GM12878 (cell line): ENCODE data around the gene MAPKAP1. TPM values are rescaled to one million over a fixed set of nuclear protein-coding genes. Genes with fewer than 3 reads are reported as not detected.

Source experiments
- ATAC-seq: fragments of 200-7000 bp; cut with Tn5 transposase; 3 replicates; pipeline ENCODE4 v1.9.1; 2020; ENCODE audit warnings: mild to moderate bottlenecking, moderate library complexity
- BruUV-seq: library from RNA; stranded (reverse); fragments of 400-500 nt; replicated peaks from 2 replicates; lab custom pipeline; 2021; lab: Mats Ljungman, UMichigan
- CTCF ChIA-PET: fragments of 300-600 bp; sonication (Branson Sonifier 250); formaldehyde crosslinking; extraction: SDS; loops from one replicate; lab custom pipeline; 2021; ENCODE audit warnings: inconsistent platforms; lab: Yijun Ruan, JAX
- POLR2A ChIA-PET: fragments of 350-600 bp; formaldehyde crosslinking; extraction: SDS; loops from one replicate; lab custom pipeline; 2021; ENCODE audit warnings: inconsistent platforms; lab: Charles Lee
- RAD21 ChIA-PET: fragments of 300-600 bp; sonication (Branson Sonifier 250); formaldehyde crosslinking; loops from one replicate; lab custom pipeline; 2023; ENCODE audit warnings: antibody characterized with exemption; ENCODE audit not compliant: unreplicated experiment; lab: Charles Lee
- SMC1A ChIA-PET: fragments of 300-600 bp; sonication (Branson Sonifier 250); formaldehyde crosslinking; loops from one replicate; lab custom pipeline; 2023; ENCODE audit not compliant: unreplicated experiment, uncharacterized antibody; lab: Charles Lee
- DNase-seq: peaks from one replicate; pipeline ENCODE4 v3.0.0-alpha.2; 2011; ENCODE audit warnings: low read depth, low spot score
- FAIRE-seq: peaks from 3 replicates; lab custom pipeline; 2011; peaks lifted over from hg19 to GRCh38; lab: Jason Lieb, UNC
- H2AFZ ChIP-seq: 2 replicates; pipeline ENCODE4 v1.6.0; 2011; ENCODE audit warnings: low read depth, low read length, control low read depth; ENCODE audit not compliant: control insufficient read depth
- H3K27ac ChIP-seq: 2 replicates; pipeline ENCODE4 v1.5.1; 2011; ENCODE audit warnings: control low read depth; ENCODE audit not compliant: control insufficient read depth, insufficient read depth
- H3K27me3 ChIP-seq, 2 experiments: replicated peaks in 1 of 2; 2 replicates each; pipeline versions ENCODE4 v1.6.0 to v1.6.1; 2011; ENCODE audit warnings: low read length in 1 of 2; ENCODE audit not compliant: control insufficient read depth in 2 of 2, insufficient read depth in 2 of 2
- H3K36me3 ChIP-seq, 2 experiments: 2 replicates each; pipeline ENCODE4 v1.5.1; 2011; ENCODE audit warnings: low read length in 1 of 2; ENCODE audit not compliant: control insufficient read depth in 2 of 2, insufficient read depth in 2 of 2
- H3K4me1 ChIP-seq: 2 replicates; pipeline ENCODE4 v1.6.1; 2011; ENCODE audit warnings: mild to moderate bottlenecking, low read length, moderate library complexity, mixed read lengths; ENCODE audit not compliant: control insufficient read depth, insufficient read depth
- H3K4me2 ChIP-seq: 2 replicates; pipeline ENCODE4 v1.6.0; 2011; ENCODE audit warnings: control low read depth; ENCODE audit not compliant: control insufficient read depth, insufficient read depth
- H3K4me3 ChIP-seq: fragments of 200-600 bp; sonication (generic); 2 replicates; pipeline ENCODE4 v1.5.1; 2016
- H3K79me2 ChIP-seq: 2 replicates; pipeline ENCODE4 v1.6.0; 2011; ENCODE audit warnings: low read length; ENCODE audit not compliant: control insufficient read depth, insufficient read depth
- H3K9ac ChIP-seq: 2 replicates; pipeline ENCODE4 v1.8.0; 2011; ENCODE audit warnings: low read length, control low read depth, mixed read lengths; ENCODE audit not compliant: control insufficient read depth, insufficient read depth
- H3K9me3 ChIP-seq: replicated peaks from 3 replicates; pipeline ENCODE4 v1.5.1; 2011; ENCODE audit warnings: mild to moderate bottlenecking, low read length; ENCODE audit not compliant: control insufficient read depth, insufficient read depth
- H4K20me1 ChIP-seq: 2 replicates; pipeline ENCODE4 v1.6.0; 2011; ENCODE audit not compliant: control insufficient read depth, insufficient read depth
- CBX3 ChIP-seq: fragments of 200-600 bp; sonication (generic); IDR thresholded peaks from 2 replicates; pipeline ENCODE4 v1.6.1; 2016; ENCODE audit warnings: low read depth, borderline replicate concordance
- IKZF1 ChIP-seq: fragments of 450-650 bp; conservative IDR thresholded peaks from 2 replicates; pipeline ENCODE4 v1.6.1; 2017; ENCODE audit warnings: antibody characterized with exemption, mild to moderate bottlenecking
- IRF5 ChIP-seq: fragments of 450-650 bp; IDR thresholded peaks from 2 replicates; pipeline ENCODE4 v1.6.1; 2017; ENCODE audit warnings: borderline replicate concordance
- MLLT1 ChIP-seq: fragments of 450-650 bp; IDR thresholded peaks from 2 replicates; pipeline ENCODE4 v1.6.1; 2016; ENCODE audit warnings: mild to moderate bottlenecking
- NR2C1 ChIP-seq: fragments of 450-650 bp; IDR thresholded peaks from 2 replicates; pipeline ENCODE4 v1.6.1; 2017; ENCODE audit warnings: antibody characterized with exemption, mild to moderate bottlenecking, moderate library complexity
- PAX8 ChIP-seq: fragments of 450-650 bp; IDR thresholded peaks from 2 replicates; pipeline ENCODE4 v1.6.1; 2017; ENCODE audit warnings: mild to moderate bottlenecking, moderate library complexity
- PKNOX1 ChIP-seq: fragments of 450-650 bp; IDR thresholded peaks from 2 replicates; pipeline ENCODE4 v1.6.1; 2016; ENCODE audit warnings: mild to moderate bottlenecking
- RELA ChIP-seq: fragments of 450-650 bp; IDR thresholded peaks from 2 replicates; pipeline ENCODE4 v1.8.0; 2014; ENCODE audit warnings: borderline replicate concordance; ENCODE audit not compliant: partially characterized antibody
- SREBF2 ChIP-seq: IDR thresholded peaks from 2 replicates; pipeline ENCODE4 v1.6.1; 2012; ENCODE audit warnings: mild to moderate bottlenecking, low read length
- STAT1 ChIP-seq: fragments of 450-650 bp; conservative IDR thresholded peaks from 2 replicates; pipeline ENCODE4 v1.6.1; 2014; ENCODE audit warnings: antibody characterized with exemption, mild to moderate bottlenecking
- ZBED1 ChIP-seq: IDR thresholded peaks from 2 replicates; pipeline ENCODE4 v1.6.1; 2016; ENCODE audit warnings: borderline replicate concordance
- ZBTB11 ChIP-seq: fragments of 450-650 bp; formaldehyde crosslinking; IDR thresholded peaks from 2 replicates; pipeline ENCODE4 v1.5.0; 2022; ENCODE audit warnings: mild to moderate bottlenecking, missing genetic modification characterization
- ZNF217 ChIP-seq: fragments of 450-650 bp; IDR thresholded peaks from 2 replicates; pipeline ENCODE4 v1.6.1; 2017; ENCODE audit warnings: antibody characterized with exemption, mild to moderate bottlenecking
- WGBS: methylation state at CpG from one replicate; pipeline ENCODE4 v1.1.6; 2016; ENCODE audit warnings: low lambda C conversion rate; ENCODE audit not compliant: insufficient replicate concordance, insufficient coverage; ENCODE audit errors: missing lambda C conversion rate; 5-methylcytosine and 5-hydroxymethylcytosine counted together
- in situ Hi-C: fragments of 300-500 bp; cut with MboI; formaldehyde crosslinking; loops from 9 replicates; pipeline ENCODE4 v1.14.3; 2018; ENCODE audit warnings: mixed read lengths
- intact Hi-C: fragments of 100-400 bp; cut with micrococcal nuclease; formaldehyde crosslinking; loops from one replicate; pipeline ENCODE4 v1.14.2; 2022; ENCODE audit not compliant: unreplicated experiment
- polyA plus RNA-seq, 11 experiments: library from polyadenylated mRNA; depleted of rRNA in 4 of 11; unstranded in 6 of 11; stranded (reverse) in 5 of 11; fragments of >200 nt; fragmentation: Nextera tagmentation in 4 of 11; fragmentation: Illumina TruSeq in 1 of 11; extraction: Ambion mirVana in 4 of 11; extraction: Trizol in 1 of 11; gene quantifications; 1 replicate in 1 of 11; 2 replicates in 10 of 11; pipeline versions ENCODE4 v1.2.1 to v1.2.3, GENCODE V29; 2011 to 2016; ENCODE audit warnings: inconsistent platforms in 2 of 11, missing spikeins in 2 of 11, low read depth in 1 of 11
- total RNA-seq, 4 experiments: library from RNA; depleted of rRNA in 3 of 4; stranded (reverse); fragments of >200 nt in 3 of 4; fragmentation: Illumina TruSeq in 1 of 4; extraction: Trizol in 1 of 4; gene quantifications; 2 replicates each; pipeline versions ENCODE4 v1.2.1 to v1.2.3, GENCODE V29; 2013 to 2021

MAPKAP1 gene
- total and polyA plus RNA-seq, 10 of the 15 experiments (the other 5 are each of a cell fraction or from before 2014, with no cell fraction given): 5.1 to 188 (median 105) TPM

- ChIA-PET SMC1A (interaction anchor here (1.2 to 5.9 kb wide), 6 partner anchors 40 to 196 kb away, joined by 3 to 33 read pairs (median 6); no protein-coding TSS in a partner anchor), POLR2A (interaction anchor here (0.6 to 1.0 kb wide), 5 partner anchors 44 to 194 kb away, joined by 3 to 8 read pairs (median 3); no protein-coding TSS in a partner anchor), CTCF (interaction anchor here (1.1 to 4.2 kb wide), 6 partner anchors 67 to 196 kb away, joined by 3 to 21 read pairs (median 5); no protein-coding TSS in a partner anchor), RAD21 (interaction anchor here (1.0 to 2.9 kb wide), 4 partner anchors 51 to 195 kb away, joined by 3 to 16 read pairs (median 4); no protein-coding TSS in a partner anchor)
- intact Hi-C loops: loop anchor here (5.0 kb wide), 1 partner anchor 67 kb away; no protein-coding TSS in a partner anchor
- H3K27me3 ChIP-seq: no peaks in the 10 kb centered on the region
- H2AFZ ChIP-seq: no peak overlapping the region
- no peak for TF ChIP-seq IRF5
- TF ChIP-seq ZBED1: no peak
- TF ChIP-seq CBX3: no peak
- TF ChIP-seq MLLT1: 0 out of 2 replicates have a peak, but pooled peaks have one; percentile 13
- no peak for TF ChIP-seq ZBTB11
- no peak for TF ChIP-seq PAX8
- TF ChIP-seq IKZF1: no peak
- TF ChIP-seq PKNOX1: peak; percentile 16; the same call in 1 of the 2 replicates
- TF ChIP-seq NR2C1: no peak
- no peak for TF ChIP-seq STAT1
- TF ChIP-seq SREBF2: no peak
- TF ChIP-seq ZNF217: no peak
- no peak for TF ChIP-seq RELA
- peaks cover 96% of the 10 kb centered on the region for H3K79me2 ChIP-seq
- no peaks in the 10 kb centered on the region for H3K9me3 ChIP-seq
- WGBS: 100% methylated on average over 1 of the region's 1 CpG
- peaks cover 7% of the 10 kb centered on the region; the same call in 1 of the 2 replicates for H3K4me1 ChIP-seq
- DNase-seq: no peak
- H4K20me1 ChIP-seq: no peaks in the 10 kb centered on the region
- H3K4me2 ChIP-seq: peak overlapping the region; percentile 50; the same call in 1 of the 2 replicates
- no peak for FAIRE-seq
- no peaks in the 10 kb centered on the region for H3K36me3 ChIP-seq
- in situ Hi-C loops: no loop called here
- H3K4me3 ChIP-seq: 0 out of 2 replicates have a peak overlapping the region, but pooled peaks have one; percentile 8
- no peak overlapping the region for H3K9ac ChIP-seq
- BruUV-seq: no TSS peak
- no peak overlapping the region for H3K27ac ChIP-seq
- no peak for ATAC-seq
Observed at GRCh38 chr9:125755340-125755739, 48.3 kb upstream of the MAPKAP1 start.
